ENCODE measurements around the gene RAD52.

DNA sequence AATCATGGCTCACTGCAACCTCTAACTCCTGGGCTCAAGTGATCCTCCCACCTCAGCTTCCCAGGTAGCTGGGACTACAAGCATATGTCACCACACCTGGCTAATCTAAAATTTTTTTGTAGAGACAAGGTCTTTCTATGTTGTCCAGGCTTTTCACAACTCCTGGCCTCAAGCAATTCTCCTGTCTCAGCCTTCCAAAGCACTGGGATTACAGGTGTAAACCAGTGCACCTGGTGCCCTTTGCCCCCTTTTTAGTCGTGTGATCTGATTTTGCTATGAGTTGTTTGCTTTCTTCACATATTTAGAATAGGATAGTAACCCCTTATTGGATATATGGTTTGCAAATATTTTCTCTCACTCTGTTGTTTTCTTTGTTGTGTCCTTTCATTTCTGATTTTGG is 1.7 kb upstream of the RAD52 start:
- no peak for TF ChIP-seq POLR2AphosphoS5 (IDR thresholded peaks at IDR 0.05; ENCODE audit: borderline replicate concordance, low read depth, low read length)
- no peak for TF ChIP-seq EZH2 (IDR thresholded peaks at IDR 0.05)
